Psoas muscle (tissue), 8 donors: ENCODE measurements around the gene PADI2. TPM values are rescaled to one million over a fixed set of nuclear protein-coding genes. Genes with fewer than 3 reads are reported as not detected.
A peak's percentile ranks its signal among the peaks of the same experiment; 100 is the strongest.
"Not testable (repeated sequence)": the region's sequence is repeated elsewhere in the genome, so short reads cannot be mapped to it uniquely, and the experiment has no call there.

ENCODE experiments used
- ATAC-seq, 4 donors: fragments of 200-7000 bp; cut with Tn5 transposase; one replicate each; pipeline ENCODE4 v1.9.1; 2020; ENCODE audit warnings: moderate library complexity in 3 of 4, mild to moderate bottlenecking in 2 of 4
- DNase-seq, 2 donors: peaks; one replicate each; pipeline ENCODE4 v3.0.0-alpha.2; 2020
- H3K27ac ChIP-seq: fragments of 200-600 bp; one replicate; pipeline ENCODE4 v1.8.0; 2022
- H3K27me3 ChIP-seq, 3 donors: fragments of 200-600 bp in 1 of 3; one replicate each; pipeline versions ENCODE4 v1.6.1 to v1.8.0; 2013 to 2022; ENCODE audit warnings: low read length in 2 of 3, mild to moderate bottlenecking in 2 of 3, moderate library complexity in 1 of 3; ENCODE audit not compliant: insufficient read depth in 3 of 3
- H3K36me3 ChIP-seq, 2 donors: fragments of 200-600 bp in 1 of 2; one replicate each; pipeline versions ENCODE4 v1.6.1 to v1.8.0; 2013 to 2022; ENCODE audit warnings: low read depth in 1 of 2, mild to moderate bottlenecking in 1 of 2, moderate library complexity in 1 of 2; ENCODE audit not compliant: insufficient read depth in 1 of 2
- H3K4me1 ChIP-seq: fragments of 200-600 bp; one replicate; pipeline ENCODE4 v1.8.0; 2022
- H3K4me3 ChIP-seq: fragments of 200-600 bp; one replicate; pipeline ENCODE4 v1.8.0; 2022; ENCODE audit warnings: mild to moderate bottlenecking
- H3K9me3 ChIP-seq: fragments of 200-600 bp; one replicate; pipeline ENCODE4 v1.8.0; 2022
- WGBS, 3 donors: extraction: QIAGEN DNeasy Blood & Tissue Kit; methylation state at CpG; one replicate each; pipeline versions ENCODE4 v1.1.6 to v1.1.7; 2013; 5-methylcytosine and 5-hydroxymethylcytosine counted together
- intact Hi-C, 2 donors: fragments of 100-400 bp; cut with DNase I; formaldehyde crosslinking; loops; one replicate each; pipeline versions ENCODE4 v1.11.0 to v1.14.2; 2022
- polyA plus RNA-seq, 3 donors: library from polyadenylated mRNA; stranded (reverse); fragments of 200-250 nt; gene quantifications; one replicate each; pipeline ENCODE4 v1.2.3, GENCODE V29; 2013
- total RNA-seq, 4 donors: library from RNA; stranded (reverse); fragmentation: NEBNext Ultra II Directional in 2 of 4; extraction: Animal tissue kit (Norgen Biotek cat#: 25700) in 2 of 4; gene quantifications; one replicate each; pipeline versions ENCODE4 v1.2.1 to v1.2.4, GENCODE V29; 2021 to 2023
- TF ChIP-seq, protein P1 (sequence below): fragments of 200-600 bp; IDR thresholded peaks from one replicate; pipeline ENCODE4 v1.8.0; 2022; ENCODE audit warnings: antibody characterized with exemption
- donor health status: healthy with polysubstance abuse.
- donor health status: DM: no; HTN: no; CAD: no; lungs with moderate emphysema.
- donor health status: Bipolar disorder and iron deficiency.
- donor health status: healthy.
- donor health status: DM: yes; HTN: yes; CAD: no.
- donor health status: DM: no; HTN: no; CAD: no.
- donor health status: DM: no; HTN: no; CAD: no.
- donor health status: DM: yes; HTN: yes; CAD: no.

Gene PADI2
- total and polyA plus RNA-seq, 7 donors, result 58.1 to 956 (median 198) TPM

DNA sequence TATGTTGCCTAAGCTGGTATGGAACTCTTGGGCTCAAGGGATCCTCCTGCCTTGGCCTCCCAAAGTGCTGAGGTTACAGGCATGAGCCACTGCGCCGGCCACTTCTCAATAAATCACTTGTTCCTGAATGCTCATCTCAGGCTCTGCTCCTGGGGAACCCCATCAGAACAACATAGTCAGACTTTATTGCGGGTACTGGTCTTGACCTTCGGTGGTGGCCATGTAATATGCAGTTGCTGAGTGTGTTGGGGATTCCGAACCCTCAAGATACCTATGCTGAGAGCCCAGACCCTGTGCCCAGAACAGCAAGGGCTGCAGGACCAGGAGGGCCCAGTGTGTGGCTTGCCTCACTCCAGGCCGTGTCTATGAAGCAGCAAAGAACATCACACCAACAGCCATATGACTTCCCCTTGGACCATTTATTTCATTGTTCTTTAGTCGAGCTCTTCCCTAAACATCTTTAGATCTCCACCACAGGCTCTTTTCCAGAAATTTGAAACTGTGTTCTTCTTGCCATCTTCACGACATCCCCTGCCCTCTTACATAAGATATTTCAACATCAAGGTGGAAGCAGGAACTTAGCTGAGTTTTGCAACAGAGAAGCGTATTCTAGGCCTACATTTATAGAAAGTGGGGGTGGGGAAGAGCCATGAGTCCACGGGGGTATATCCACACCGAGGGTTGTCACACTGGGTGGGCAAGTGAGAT is 52.7 kb downstream of the PADI2 start:
- no peak overlapping the region for H3K4me3 ChIP-seq
- no peak for DNase-seq
- TF ChIP-seq, protein P1, sequence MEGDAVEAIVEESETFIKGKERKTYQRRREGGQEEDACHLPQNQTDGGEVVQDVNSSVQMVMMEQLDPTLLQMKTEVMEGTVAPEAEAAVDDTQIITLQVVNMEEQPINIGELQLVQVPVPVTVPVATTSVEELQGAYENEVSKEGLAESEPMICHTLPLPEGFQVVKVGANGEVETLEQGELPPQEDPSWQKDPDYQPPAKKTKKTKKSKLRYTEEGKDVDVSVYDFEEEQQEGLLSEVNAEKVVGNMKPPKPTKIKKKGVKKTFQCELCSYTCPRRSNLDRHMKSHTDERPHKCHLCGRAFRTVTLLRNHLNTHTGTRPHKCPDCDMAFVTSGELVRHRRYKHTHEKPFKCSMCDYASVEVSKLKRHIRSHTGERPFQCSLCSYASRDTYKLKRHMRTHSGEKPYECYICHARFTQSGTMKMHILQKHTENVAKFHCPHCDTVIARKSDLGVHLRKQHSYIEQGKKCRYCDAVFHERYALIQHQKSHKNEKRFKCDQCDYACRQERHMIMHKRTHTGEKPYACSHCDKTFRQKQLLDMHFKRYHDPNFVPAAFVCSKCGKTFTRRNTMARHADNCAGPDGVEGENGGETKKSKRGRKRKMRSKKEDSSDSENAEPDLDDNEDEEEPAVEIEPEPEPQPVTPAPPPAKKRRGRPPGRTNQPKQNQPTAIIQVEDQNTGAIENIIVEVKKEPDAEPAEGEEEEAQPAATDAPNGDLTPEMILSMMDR, result no peak
- peaks cover 0 to 40% of the 10 kb centered on the region in 2 donors for H3K36me3 ChIP-seq
- intact Hi-C loops, result no loop called here
- peak in 2 of 4 donors; percentile 16 to 30 for ATAC-seq
- H3K9me3 ChIP-seq, result peaks cover 4% of the 10 kb centered on the region
- peaks cover 37% of the 10 kb centered on the region for H3K4me1 ChIP-seq
- peak overlapping the region; percentile 44 for H3K27ac ChIP-seq
- H3K27me3 ChIP-seq, result no peaks in the 10 kb centered on the region
- 58 to 74% (median 60%) methylated on average over 11 of the region's 11 CpGs for WGBS, 3 donors

DNA sequence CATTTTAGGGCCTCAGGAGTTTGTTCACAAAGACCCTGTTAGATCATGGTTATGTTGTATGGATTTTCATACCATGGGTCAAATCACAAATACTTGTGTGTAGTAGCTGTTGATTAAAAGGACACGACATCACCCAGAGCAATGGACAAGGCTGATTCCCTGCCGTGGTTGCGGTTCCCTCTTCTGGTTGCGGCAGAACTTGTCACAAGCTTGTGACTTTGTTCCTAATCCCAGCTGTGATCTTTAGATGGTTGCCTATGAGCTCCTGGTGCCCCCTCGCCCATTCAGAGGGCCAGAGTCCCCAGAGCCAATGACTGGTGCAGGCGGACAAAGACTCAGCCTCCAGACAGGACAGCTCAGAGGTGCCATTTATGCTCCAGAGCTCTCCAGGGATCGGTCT is 53.6 kb downstream of the PADI2 start:
- TF ChIP-seq, protein P1, result no peak
- intact Hi-C loops, result no loop called here
- H3K27ac ChIP-seq, result peak overlapping the region; percentile 44
- H3K4me3 ChIP-seq, result no peak overlapping the region
- DNase-seq, result no peak
- peaks cover 0 to 31% of the 10 kb centered on the region in 2 donors for H3K36me3 ChIP-seq
- WGBS, 3 donors, result 82 to 91% (median 88%) methylated on average over 7 of the region's 7 CpGs
- H3K9me3 ChIP-seq, result peaks cover 4% of the 10 kb centered on the region
- ATAC-seq, result peak in 2 of 4 donors; percentile 2 to 12
- no peaks in the 10 kb centered on the region for H3K27me3 ChIP-seq
- H3K4me1 ChIP-seq, result peaks cover 41% of the 10 kb centered on the region

DNA sequence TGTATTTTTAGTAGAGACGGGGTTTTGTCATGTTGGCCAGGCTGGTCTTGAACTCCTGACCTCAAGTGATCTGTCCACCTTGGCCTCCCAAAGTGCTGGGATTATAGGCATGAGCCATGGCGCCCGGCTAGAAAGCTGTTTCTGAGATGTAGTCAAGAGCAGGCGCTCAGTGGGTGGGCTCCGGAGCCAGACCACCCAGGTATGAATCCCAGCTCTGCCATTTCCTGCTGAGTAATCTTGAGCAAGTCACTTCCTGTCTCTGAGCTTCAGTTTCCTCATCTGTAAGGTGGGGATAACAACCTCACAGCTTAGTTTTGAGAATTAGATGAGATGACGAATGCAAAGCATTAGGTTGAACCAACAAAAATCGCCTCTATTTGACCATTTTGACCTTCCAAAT is 56.5 kb downstream of the PADI2 start:
- intact Hi-C loops, result loop anchor here (2.0 to 5.0 kb wide), 3 partner anchors 55 to 345 kb away; partner anchors contain the start of gene PADI2 (in 1 of the 2)
- H3K27me3 ChIP-seq, DNase-seq, H3K36me3 ChIP-seq, H3K4me3 ChIP-seq, H3K9me3 ChIP-seq, ATAC-seq: not testable (repeated sequence)
- peak overlapping the region; percentile 76 for H3K27ac ChIP-seq
- 72 to 89% (median 78%) methylated on average over 7 of the region's 7 CpGs for WGBS, 3 donors
- H3K4me1 ChIP-seq, result peaks cover 33% of the 10 kb centered on the region

DNA sequence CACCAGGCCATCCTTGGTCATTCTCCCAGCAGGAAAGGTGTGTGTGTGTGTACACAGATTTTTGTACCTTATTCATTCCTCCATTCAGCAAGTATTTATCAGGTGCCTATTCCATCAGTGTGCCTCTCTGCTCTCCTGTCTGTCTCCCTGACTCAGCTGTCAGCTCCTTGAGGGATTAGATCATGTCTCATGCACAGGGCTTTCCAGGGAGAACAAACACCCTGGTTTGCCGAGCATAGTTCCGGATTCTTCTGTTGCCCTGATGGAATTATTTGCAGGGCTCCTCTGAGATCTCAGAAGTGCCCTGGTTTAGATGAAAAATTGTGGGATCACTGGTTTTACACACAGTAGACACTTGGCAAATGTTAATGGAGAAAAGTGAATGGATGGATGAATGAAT is 57.4 kb downstream of the PADI2 start:
- no peak for ATAC-seq
- 57 to 83% (median 66%) methylated on average over 2 of the region's 2 CpGs for WGBS, 3 donors
- Histone ChIP-seq H3K4me3 (no peak overlapping the region), H3K4me1 (peaks cover 26% of the 10 kb centered on the region), H3K9me3 (peaks cover 4% of the 10 kb centered on the region), H3K36me3 (no peaks in the 10 kb centered on the region), H3K27me3 (no peaks in the 10 kb centered on the region), H3K27ac (no peak overlapping the region)
- intact Hi-C loops, result loop anchor here (2.0 to 5.0 kb wide), 4 partner anchors 55 to 345 kb away; partner anchors contain the start of gene PADI2 (in 1 of the 2)
- no peak for DNase-seq
- TF ChIP-seq, protein P1, result no peak

DNA sequence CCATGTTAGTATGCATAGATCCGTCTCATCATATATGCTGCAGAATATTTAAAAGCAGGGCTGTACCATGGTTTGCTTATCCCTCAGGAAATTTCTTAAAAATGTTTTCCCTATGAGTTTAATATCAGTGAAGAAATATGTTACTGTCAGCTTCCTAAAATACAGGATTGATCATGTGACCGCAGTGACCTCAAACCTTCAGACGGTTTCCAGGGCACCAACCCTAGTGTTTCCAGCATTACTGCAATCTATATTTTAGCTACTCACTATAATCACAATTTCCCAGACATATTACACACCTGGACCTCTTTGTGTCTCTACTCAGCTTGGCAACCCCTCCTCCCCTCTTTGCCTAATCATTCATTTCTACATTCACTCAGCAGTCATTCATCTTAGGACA is 57.8 kb downstream of the PADI2 start:
- Histone ChIP-seq H3K9me3 (peaks cover 4% of the 10 kb centered on the region), H3K36me3 (no peaks in the 10 kb centered on the region), H3K27me3 (no peaks in the 10 kb centered on the region), H3K4me3 (no peak overlapping the region), H3K27ac (no peak overlapping the region), H3K4me1 (peaks cover 28% of the 10 kb centered on the region)
- intact Hi-C loops, result loop anchor here (2.0 to 5.0 kb wide), 3 partner anchors 56 to 346 kb away; partner anchors contain the start of gene PADI2 (in 1 of the 2)
- TF ChIP-seq, protein P1, result no peak
- no peak for DNase-seq
- no peak for ATAC-seq
- 62 to 70% (median 67%) methylated on average over 3 of the region's 3 CpGs for WGBS, 3 donors
